Mammary epithelial cell (primary cell): ENCODE measurements around the gene KLHL17.

Experiments
- EZH2 ChIP-seq: IDR thresholded peaks from 2 replicates; pipeline ENCODE4 v1.6.1; 2012; ENCODE audit warnings: low read length, inconsistent platforms, borderline replicate concordance
- TF ChIP-seq, protein P1 (sequence below), 2 donors: IDR thresholded peaks in 1 of 2; conservative IDR thresholded peaks in 1 of 2; 2 replicates each; pipeline ENCODE4 v1.5.1; 2011 to 2012; ENCODE audit warnings: inconsistent platforms in 2 of 2, low read length in 2 of 2, mild to moderate bottlenecking in 2 of 2, control low read depth in 1 of 2, low read depth in 1 of 2; ENCODE audit not compliant: insufficient read depth in 1 of 2; ENCODE audit errors: extremely low read depth in 1 of 2

DNA sequence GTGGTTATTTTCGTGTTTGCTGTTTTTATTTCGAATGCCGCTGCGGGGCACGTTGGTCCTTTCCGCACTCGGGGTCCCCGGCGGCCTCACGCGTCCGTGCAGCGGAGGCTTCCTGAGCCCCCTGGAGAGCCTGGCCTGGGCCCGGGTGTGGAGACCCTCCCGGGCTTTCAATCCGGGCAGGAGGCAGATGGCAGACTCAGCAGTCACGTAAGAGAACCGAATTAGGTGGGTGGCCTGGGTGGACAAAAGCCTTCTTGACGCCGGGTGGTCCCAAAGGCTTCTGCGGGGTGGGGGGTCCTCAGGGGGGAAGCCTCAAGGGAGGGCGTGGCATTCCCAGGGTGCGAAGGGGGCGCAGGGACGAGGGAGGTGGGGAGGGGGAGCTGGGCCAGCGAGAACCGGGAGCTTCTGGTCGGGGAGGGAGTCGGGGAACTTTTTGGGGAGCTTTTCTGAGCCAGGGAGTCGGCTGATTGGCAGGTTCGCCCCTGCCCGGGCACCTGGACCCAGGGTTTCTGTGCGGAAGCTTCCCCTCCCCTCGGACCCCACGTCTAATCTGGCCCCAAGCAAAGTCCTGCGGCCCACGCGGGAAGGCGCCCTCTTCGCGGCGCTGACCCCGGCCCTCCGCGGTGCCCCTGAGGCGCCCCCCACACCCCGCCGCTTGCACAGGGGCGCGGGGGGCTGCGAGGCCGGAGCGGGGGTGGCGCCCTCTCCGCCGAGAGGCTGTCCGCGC is 40.8 kb downstream of the KLHL17 start:
- TF ChIP-seq EZH2 = no peak
- TF ChIP-seq, protein P1, sequence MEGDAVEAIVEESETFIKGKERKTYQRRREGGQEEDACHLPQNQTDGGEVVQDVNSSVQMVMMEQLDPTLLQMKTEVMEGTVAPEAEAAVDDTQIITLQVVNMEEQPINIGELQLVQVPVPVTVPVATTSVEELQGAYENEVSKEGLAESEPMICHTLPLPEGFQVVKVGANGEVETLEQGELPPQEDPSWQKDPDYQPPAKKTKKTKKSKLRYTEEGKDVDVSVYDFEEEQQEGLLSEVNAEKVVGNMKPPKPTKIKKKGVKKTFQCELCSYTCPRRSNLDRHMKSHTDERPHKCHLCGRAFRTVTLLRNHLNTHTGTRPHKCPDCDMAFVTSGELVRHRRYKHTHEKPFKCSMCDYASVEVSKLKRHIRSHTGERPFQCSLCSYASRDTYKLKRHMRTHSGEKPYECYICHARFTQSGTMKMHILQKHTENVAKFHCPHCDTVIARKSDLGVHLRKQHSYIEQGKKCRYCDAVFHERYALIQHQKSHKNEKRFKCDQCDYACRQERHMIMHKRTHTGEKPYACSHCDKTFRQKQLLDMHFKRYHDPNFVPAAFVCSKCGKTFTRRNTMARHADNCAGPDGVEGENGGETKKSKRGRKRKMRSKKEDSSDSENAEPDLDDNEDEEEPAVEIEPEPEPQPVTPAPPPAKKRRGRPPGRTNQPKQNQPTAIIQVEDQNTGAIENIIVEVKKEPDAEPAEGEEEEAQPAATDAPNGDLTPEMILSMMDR (conservative IDR thresholded peaks at IDR 0.05 in 1 of 2, IDR thresholded peaks at IDR 0.05 in 1 of 2; ENCODE audit: extremely low read depth in 1 of 2, insufficient read depth in 1 of 2, low read depth in 1 of 2, low read length in 2 of 2) = no peak
